Keratinocyte (primary cell): Measurements from ENCODE around the gene SLC29A2. TPM values are rescaled to one million over a fixed set of nuclear protein-coding genes. Genes with fewer than 3 reads are reported as not detected.

Experiments used
- DNase-seq: peaks from one replicate; pipeline ENCODE4 v3.0.0-alpha.2; 2011; ENCODE audit warnings: low read depth, missing footprints, low spot score
- FAIRE-seq: peaks from 2 replicates; lab custom pipeline; 2011; peaks lifted over from hg19 to GRCh38; lab: Jason Lieb, UNC
- H2AFZ ChIP-seq: 2 replicates; pipeline ENCODE4 v1.6.0; 2012; ENCODE audit warnings: low read length, control low read depth, inconsistent platforms; ENCODE audit not compliant: control insufficient read depth
- H3K27ac ChIP-seq: 2 replicates; pipeline ENCODE4 v1.5.1; 2011; ENCODE audit warnings: low read length; ENCODE audit not compliant: control insufficient read depth, insufficient read depth
- H3K27me3 ChIP-seq: 3 replicates; pipeline ENCODE4 v1.6.0; 2011; ENCODE audit warnings: low read length; ENCODE audit not compliant: control insufficient read depth, insufficient read depth; ENCODE audit errors: extremely low read depth
- H3K36me3 ChIP-seq, 2 experiments: 2 replicates in 1 of 2; 3 replicates in 1 of 2; pipeline ENCODE4 v1.5.1; 2011; ENCODE audit warnings: low read length in 2 of 2, mild to moderate bottlenecking in 1 of 2; ENCODE audit not compliant: control insufficient read depth in 2 of 2, insufficient read depth in 2 of 2; ENCODE audit errors: extremely low read depth in 1 of 2
- H3K4me1 ChIP-seq: 3 replicates; pipeline ENCODE4 v1.5.1; 2011; ENCODE audit warnings: low read length; ENCODE audit not compliant: control insufficient read depth, insufficient read depth; ENCODE audit errors: extremely low read depth
- H3K4me2 ChIP-seq: 3 replicates; pipeline ENCODE4 v1.6.0; 2011; ENCODE audit warnings: low read depth, low read length; ENCODE audit not compliant: control insufficient read depth, insufficient read depth; ENCODE audit errors: extremely low read depth
- H3K4me3 ChIP-seq, 3 experiments: fragments of 200-600 bp in 1 of 3; sonication (generic) in 1 of 3; 2 replicates in 2 of 3; 3 replicates in 1 of 3; pipeline ENCODE4 v1.5.1; 2011 to 2016; ENCODE audit warnings: low read length in 3 of 3, mild to moderate bottlenecking in 3 of 3, control low read depth in 2 of 3, inconsistent platforms in 1 of 3, low read depth in 1 of 3, mixed read lengths in 1 of 3, mixed run types in 1 of 3, moderate library complexity in 1 of 3; ENCODE audit not compliant: control insufficient read depth in 2 of 3, insufficient read depth in 2 of 3; ENCODE audit errors: extremely low read depth in 1 of 3
- H3K79me2 ChIP-seq: 2 replicates; pipeline ENCODE4 v1.6.0; 2012; ENCODE audit warnings: low read length; ENCODE audit not compliant: control insufficient read depth, insufficient read depth
- H3K9ac ChIP-seq: 3 replicates; pipeline ENCODE4 v1.6.0; 2011; ENCODE audit warnings: low read length; ENCODE audit not compliant: control insufficient read depth, insufficient read depth; ENCODE audit errors: extremely low read depth
- H3K9me1 ChIP-seq: 3 replicates; pipeline ENCODE4 v1.6.0; 2011; ENCODE audit warnings: low read length; ENCODE audit not compliant: control insufficient read depth, insufficient read depth; ENCODE audit errors: extremely low read depth
- H3K9me3 ChIP-seq: 2 replicates; pipeline ENCODE4 v1.5.1; 2012; ENCODE audit warnings: low read depth, low read length; ENCODE audit not compliant: control insufficient read depth
- H4K20me1 ChIP-seq: 3 replicates; pipeline ENCODE4 v1.6.0; 2011; ENCODE audit warnings: low read length; ENCODE audit not compliant: control insufficient read depth, insufficient read depth; ENCODE audit errors: extremely low read depth
- EZH2 ChIP-seq: IDR thresholded peaks from one replicate; pipeline ENCODE4 v1.6.1; 2012; ENCODE audit warnings: inconsistent platforms, mild to moderate bottlenecking, low read length, moderate library complexity
- dilution Hi-C: fragments of 300-500 bp; cut with MboI; formaldehyde crosslinking; loops from one replicate; pipeline ENCODE4 v1.7.0; 2020; ENCODE audit warnings: low sequenced_read_pairs; ENCODE audit not compliant: extremely low pct_ligation_motif_present
- polyA plus RNA-seq, 5 experiments: library from polyadenylated mRNA; depleted of rRNA in 3 of 5; stranded (reverse) in 3 of 5; stranded (forward) in 1 of 5; unstranded in 1 of 5; fragments of >200 nt; gene quantifications; 1 replicate in 1 of 5; 2 replicates in 3 of 5; 3 replicates in 1 of 5; pipeline versions ENCODE4 v1.2.1 to v1.2.3, GENCODE V29; 2011 to 2012; ENCODE audit warnings: missing spikeins in 2 of 5, low read depth in 1 of 5, low replicate concordance in 1 of 5
- TF ChIP-seq, protein P1 (sequence below), 3 experiments: IDR thresholded peaks in 1 of 3; conservative IDR thresholded peaks in 1 of 3; optimal IDR thresholded peaks in 1 of 3; 2 replicates in 2 of 3; 3 replicates in 1 of 3; pipeline versions ENCODE3 to v1.5.1; 2011; ENCODE audit warnings: low read length in 3 of 3, mild to moderate bottlenecking in 3 of 3, moderate library complexity in 2 of 3, control low read depth in 1 of 3, inconsistent platforms in 1 of 3; ENCODE audit not compliant: insufficient read depth in 2 of 3; ENCODE audit errors: extremely low read depth in 1 of 3

The SLC29A2 gene
- polyA plus RNA-seq, 1 donor (not counting 4 experiments of a cell fraction or from before 2014, with no cell fraction given), result 1.7 TPM

DNA sequence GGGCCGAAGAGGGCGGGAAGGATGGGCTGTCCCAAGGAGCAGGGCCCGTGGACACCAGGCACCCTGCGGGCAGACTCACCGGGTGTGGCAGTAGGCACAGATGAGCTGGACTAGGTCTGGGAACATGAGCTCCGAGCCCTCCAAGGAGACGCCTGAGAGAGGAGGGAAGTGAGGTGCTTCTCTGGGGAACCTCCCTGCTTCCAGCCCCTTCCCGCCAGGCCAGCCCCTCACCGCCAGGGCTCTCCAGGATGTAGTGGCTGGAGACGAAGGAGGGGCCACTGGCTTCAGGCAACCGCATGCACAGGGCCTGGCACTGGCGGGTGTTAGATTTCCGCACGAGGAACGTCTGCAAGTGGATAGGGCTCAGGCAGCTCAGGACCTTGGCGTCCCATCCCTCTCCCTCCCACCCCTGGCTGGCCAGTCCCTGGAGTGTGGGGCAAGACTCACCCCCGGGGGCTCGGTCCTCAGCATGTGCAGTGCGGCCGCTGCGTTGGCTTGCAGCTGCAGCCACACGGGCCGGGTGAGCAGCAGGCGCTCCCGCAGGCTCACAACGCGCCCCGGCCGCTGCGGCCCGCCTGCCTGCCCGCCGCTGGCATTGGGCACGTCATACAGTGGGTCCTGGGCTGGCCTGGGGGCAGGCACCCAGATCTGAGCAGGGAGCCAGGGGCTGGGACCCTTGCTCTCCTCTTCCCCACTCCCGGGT, 35.9 kb downstream of the SLC29A2 start:
- H2AFZ ChIP-seq, result no peak overlapping the region
- dilution Hi-C loops, result no loop called here

DNA sequence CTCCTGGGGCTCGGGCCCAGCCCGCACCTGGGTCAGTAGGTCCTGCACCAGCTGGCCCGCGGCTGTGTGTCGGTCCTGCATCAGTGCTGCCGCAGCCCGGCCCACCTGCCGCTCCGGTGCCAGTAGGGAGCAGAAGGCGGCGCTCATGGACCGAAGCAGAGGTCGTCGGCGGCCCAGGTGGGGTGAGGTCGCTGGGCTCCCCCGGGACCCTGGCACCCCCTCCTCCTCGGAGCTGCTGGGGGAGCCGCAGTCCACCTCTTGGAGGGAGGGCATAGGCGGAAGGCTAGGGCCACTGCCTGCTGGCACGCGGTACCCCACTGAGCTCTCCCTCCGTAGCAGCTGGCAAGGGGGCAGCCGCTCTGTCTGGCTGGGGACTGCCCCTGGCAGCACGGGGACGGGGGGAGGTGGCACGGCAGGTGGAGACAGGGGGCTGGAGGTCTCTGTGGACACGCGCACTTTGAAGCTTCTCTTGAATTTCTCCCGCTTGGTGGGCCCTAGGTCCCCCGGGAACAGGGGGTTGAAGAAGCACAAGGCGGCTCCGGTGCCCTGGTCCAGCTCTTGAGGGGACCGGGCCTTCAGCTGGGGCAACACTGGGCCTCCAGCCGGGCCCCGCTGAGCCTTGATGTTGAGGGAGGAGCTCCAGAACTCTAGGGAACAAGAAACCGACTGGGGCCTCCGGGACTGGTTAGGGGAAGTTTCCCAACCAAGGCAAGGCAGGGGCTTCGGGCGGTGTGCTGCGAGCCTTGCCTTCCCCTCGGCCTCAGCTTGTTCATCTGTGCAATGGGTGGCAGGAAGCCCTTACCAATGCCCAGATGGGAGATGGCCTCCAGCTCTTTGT, 36.7 kb downstream of the SLC29A2 start:
- TF ChIP-seq EZH2, result no peak
- TF ChIP-seq, protein P1, sequence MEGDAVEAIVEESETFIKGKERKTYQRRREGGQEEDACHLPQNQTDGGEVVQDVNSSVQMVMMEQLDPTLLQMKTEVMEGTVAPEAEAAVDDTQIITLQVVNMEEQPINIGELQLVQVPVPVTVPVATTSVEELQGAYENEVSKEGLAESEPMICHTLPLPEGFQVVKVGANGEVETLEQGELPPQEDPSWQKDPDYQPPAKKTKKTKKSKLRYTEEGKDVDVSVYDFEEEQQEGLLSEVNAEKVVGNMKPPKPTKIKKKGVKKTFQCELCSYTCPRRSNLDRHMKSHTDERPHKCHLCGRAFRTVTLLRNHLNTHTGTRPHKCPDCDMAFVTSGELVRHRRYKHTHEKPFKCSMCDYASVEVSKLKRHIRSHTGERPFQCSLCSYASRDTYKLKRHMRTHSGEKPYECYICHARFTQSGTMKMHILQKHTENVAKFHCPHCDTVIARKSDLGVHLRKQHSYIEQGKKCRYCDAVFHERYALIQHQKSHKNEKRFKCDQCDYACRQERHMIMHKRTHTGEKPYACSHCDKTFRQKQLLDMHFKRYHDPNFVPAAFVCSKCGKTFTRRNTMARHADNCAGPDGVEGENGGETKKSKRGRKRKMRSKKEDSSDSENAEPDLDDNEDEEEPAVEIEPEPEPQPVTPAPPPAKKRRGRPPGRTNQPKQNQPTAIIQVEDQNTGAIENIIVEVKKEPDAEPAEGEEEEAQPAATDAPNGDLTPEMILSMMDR (optimal IDR thresholded peaks at IDR 0.05 in 1 of 3, IDR thresholded peaks at IDR 0.05 in 1 of 3, conservative IDR thresholded peaks at IDR 0.05 in 1 of 3; ENCODE audit: extremely low read depth in 1 of 3, insufficient read depth in 2 of 3, low read length in 3 of 3), result peak in 1 of 3 experiments; percentile 15
- H3K9me1 ChIP-seq, result peaks cover 6% of the 10 kb centered on the region
- no peak for FAIRE-seq
- dilution Hi-C loops, result no loop called here
- H3K27ac ChIP-seq, result peak overlapping the region; percentile 97
- H4K20me1 ChIP-seq, result peaks cover 3% of the 10 kb centered on the region
- H3K4me2 ChIP-seq, result peak overlapping the region; percentile 95
- H2AFZ ChIP-seq, result no peak overlapping the region
- peaks cover 22% of the 10 kb centered on the region for H3K79me2 ChIP-seq
- H3K4me1 ChIP-seq, result peaks cover 49% of the 10 kb centered on the region
- no peaks in the 10 kb centered on the region for H3K27me3 ChIP-seq
- DNase-seq, result no peak
- H3K9ac ChIP-seq, result peak overlapping the region; percentile 85
- H3K36me3 ChIP-seq, result peaks cover 26 to 46% of the 10 kb centered on the region in 2 experiments
- peak overlapping the region; percentile 60 to 78 (median 78) for H3K4me3 ChIP-seq
- no peaks in the 10 kb centered on the region for H3K9me3 ChIP-seq

More for the DNA sequence above, 35.9 kb downstream of the SLC29A2 start:
- Histone ChIP-seq H3K4me2 (peak overlapping the region; percentile 95), H3K9me3 (no peaks in the 10 kb centered on the region), H3K9ac (peak overlapping the region; percentile 85), H3K79me2 (peaks cover 22% of the 10 kb centered on the region), H3K27ac (peak overlapping the region; percentile 97), H3K27me3 (no peaks in the 10 kb centered on the region), H3K9me1 (peaks cover 6% of the 10 kb centered on the region), H3K4me1 (peaks cover 49% of the 10 kb centered on the region), H3K4me3 (peak overlapping the region; percentile 60 to 78 (median 78)), H4K20me1 (peaks cover 3% of the 10 kb centered on the region), H3K36me3 (peaks cover 30 to 53% of the 10 kb centered on the region in 2 experiments)
- FAIRE-seq (peak; percentile 32), DNase-seq (no peak)
- TF ChIP-seq EZH2, result no peak
- TF ChIP-seq, protein P1 (optimal IDR thresholded peaks at IDR 0.05 in 1 of 3, IDR thresholded peaks at IDR 0.05 in 1 of 3, conservative IDR thresholded peaks at IDR 0.05 in 1 of 3; ENCODE audit: extremely low read depth in 1 of 3, insufficient read depth in 2 of 3, low read length in 3 of 3), result no peak
